DMS 273 (cell line): ENCODE data around the gene ZNF541.

ENCODE experiments used
- DNase-seq: peaks from one replicate; lab custom pipeline; 2025; ENCODE audit not compliant: unreplicated experiment; lab: John Stamatoyannopoulos, UW

ZNF541 gene

GRCh38 chr19:47544075-47544474 lies 28.9 kb downstream of the ZNF541 start:
- no peak for DNase-seq

GRCh38 chr19:47542030-47542475 lies 30.9 kb downstream of the ZNF541 start:
- DNase-seq: no peak

- no peak for DNase-seq
These were observed 31.4 kb downstream of the ZNF541 start for GRCh38 chr19:47541518-47541917.

GRCh38 chr19:47540748-47541147 lies 32.2 kb downstream of the ZNF541 start:
- peak; percentile 32 for DNase-seq

GRCh38 chr19:47539747-47540311 lies 33.1 kb downstream of the ZNF541 start:
- no peak for DNase-seq

- no peak for DNase-seq
These were observed 34.1 kb downstream of the ZNF541 start for GRCh38 chr19:47538812-47539211.

- DNase-seq: no peak
These were observed 35.5 kb downstream of the ZNF541 start for GRCh38 chr19:47537493-47537892.

GRCh38 chr19:47534628-47535027 lies 38.3 kb downstream of the ZNF541 start:
- no peak for DNase-seq

GRCh38 chr19:47531640-47532387 lies 41.1 kb downstream of the ZNF541 start:
- no peak for DNase-seq

- no peak for DNase-seq
These were observed 43.8 kb downstream of the ZNF541 start for GRCh38 chr19:47529018-47529742.

- DNase-seq: no peak
These were observed 46.1 kb downstream of the ZNF541 start for GRCh38 chr19:47526798-47527197.

- peak; percentile 59 for DNase-seq
These were observed 49.5 kb downstream of the ZNF541 start for GRCh38 chr19:47523473-47523872.
